SKM-1 treated with dmso at 0.1 percent for 144 hours (cell line): ENCODE results near the gene JMJD4.
"Not testable (repeated sequence)": the region's sequence is repeated elsewhere in the genome, so short reads cannot be mapped to it uniquely, and the experiment has no call there.

Source experiments
- DNase-seq: peaks from one replicate; lab custom pipeline; 2025; ENCODE audit not compliant: unreplicated experiment; lab: John Stamatoyannopoulos, UW

JMJD4 gene

GRCh38 chr1:227733751-227734545, 1.2 kb downstream of the JMJD4 start:
- DNase-seq = no peak

GRCh38 chr1:227733309-227733705, 1.8 kb downstream of the JMJD4 start:
- DNase-seq = no peak

- DNase-seq = no peak
Measured at GRCh38 chr1:227732586-227733308, 2.4 kb downstream of the JMJD4 start.

GRCh38 chr1:227731696-227732585, 3.2 kb downstream of the JMJD4 start:
- DNase-seq = no peak

- no peak for DNase-seq
Measured at GRCh38 chr1:227731241-227731677, 3.8 kb downstream of the JMJD4 start.

DNA sequence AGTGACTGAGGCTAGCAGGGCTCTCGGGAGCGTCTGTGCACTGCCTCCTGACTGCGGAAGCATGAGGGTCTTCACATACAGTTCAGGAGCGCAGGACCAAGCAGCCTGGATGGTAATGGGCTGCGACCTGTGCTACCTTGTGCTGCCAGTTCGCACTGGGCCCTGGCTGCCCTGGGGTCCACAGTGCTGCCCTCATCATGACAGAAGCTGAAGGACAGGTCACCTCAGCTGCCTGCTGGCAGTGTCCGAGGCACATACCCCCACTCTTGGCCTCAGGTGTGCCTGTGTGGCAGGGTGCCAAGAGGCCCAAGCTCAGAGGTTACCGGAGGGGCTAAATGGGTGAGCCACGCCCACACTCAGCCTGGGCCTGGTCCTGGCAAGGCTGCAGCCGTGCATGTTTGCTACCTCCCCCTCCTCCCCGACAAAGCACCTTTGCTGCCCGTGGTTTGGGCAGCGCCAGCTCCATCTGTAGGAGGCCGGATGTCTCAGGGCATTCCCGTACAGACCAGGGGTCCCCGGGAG, 4.4 kb downstream of the JMJD4 start:
- no peak for DNase-seq

- DNase-seq = peak; percentile 45
Measured at GRCh38 chr1:227729881-227730629, 5.0 kb downstream of the JMJD4 start.

DNA sequence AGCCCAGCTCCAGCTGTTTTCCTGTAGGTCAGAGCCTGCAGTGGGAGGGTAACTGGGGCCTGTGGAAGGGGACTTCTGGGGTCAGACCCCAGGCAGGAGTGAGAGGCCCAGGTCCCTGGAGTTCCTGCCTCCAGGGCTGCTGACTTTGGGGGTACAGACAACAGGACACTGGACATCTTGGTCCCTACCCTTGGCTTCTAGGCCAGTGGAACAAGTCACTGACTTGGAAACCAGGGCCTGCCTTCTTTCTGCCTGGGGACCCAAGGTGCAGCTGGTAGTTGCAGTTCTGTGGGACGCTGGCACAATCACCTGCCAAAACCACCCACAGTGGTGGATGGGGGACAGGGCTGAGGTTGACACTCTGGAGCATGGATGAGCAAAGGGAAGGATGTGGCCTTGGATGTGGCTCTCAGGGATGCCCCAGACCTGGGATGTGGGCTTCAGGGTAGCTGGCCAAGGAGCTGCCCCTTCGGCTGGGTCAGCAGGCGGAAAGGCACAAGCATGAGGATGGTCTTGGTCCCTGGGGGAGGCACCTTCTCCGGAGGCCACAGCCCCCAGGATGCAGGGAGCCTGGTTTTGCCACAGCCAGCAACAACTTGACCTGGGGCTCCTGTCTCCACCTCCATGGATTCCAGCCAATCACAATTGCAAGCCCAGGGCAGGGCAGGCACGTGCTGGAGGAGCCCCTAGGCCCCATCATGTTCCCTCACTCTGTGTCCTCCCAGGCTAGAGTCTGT, 5.8 kb downstream of the JMJD4 start:
- DNase-seq = no peak

DNA sequence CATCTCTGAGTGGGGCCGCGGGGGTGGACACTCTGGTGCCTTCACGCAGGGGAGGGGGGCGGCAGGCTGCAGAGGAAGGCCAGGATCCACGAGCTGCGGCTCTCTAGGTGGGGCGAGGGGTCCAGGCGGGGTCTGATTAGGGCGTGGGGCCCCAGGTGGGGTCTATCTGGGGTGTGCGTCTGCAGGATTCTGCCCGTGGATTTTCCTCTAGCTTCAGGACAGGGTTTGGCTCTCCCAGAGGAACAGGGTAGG, 6.3 kb downstream of the JMJD4 start:
- DNase-seq = no peak

DNA sequence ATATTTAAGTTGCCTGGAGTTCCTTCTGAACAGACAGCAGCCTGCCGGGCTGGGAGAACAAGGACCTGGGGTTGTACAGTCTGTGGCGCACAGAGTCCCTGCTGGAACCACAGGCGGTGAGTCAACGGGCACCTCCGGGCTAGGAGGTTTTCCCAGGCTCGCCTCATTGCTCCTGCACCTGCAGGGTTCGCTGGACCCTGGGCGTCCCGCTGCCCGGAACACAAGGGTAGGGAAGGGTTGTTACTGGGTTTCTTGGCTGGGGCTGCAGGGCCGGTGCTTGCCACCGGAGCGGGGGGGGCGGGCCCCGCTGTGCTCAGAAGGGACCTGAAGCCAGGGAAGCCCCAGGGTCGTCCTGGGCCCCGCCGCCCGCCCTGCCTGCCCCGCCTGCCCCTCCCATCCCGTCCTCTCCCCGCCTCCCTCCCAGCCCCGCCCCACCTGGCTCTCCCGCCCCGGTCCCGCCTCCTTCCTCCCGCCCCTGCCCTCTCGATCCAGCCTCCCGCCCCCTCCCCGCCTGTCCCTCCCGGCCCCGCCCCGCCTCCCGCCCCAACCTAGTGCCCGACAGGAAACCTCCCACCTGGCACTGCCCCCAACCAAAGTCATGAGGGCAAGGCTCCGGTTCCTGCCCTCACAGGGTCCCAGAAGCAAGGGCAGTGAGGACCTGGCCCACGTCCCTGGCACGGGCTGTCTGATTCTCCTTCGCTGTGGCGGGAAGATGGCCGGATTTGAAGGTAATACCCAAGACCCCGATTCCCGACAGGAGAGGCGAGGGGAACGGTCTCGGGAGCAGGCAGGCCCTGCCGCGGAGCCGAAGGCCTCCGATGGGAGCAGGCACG, 6.8 kb downstream of the JMJD4 start:
- peak; percentile 29 for DNase-seq

GRCh38 chr1:227726924-227727599, 8.0 kb downstream of the JMJD4 start:
- DNase-seq = no peak

- no peak for DNase-seq
Measured at GRCh38 chr1:227726318-227726717, 8.8 kb downstream of the JMJD4 start.

GRCh38 chr1:227725046-227725445, 10.1 kb downstream of the JMJD4 start:
- DNase-seq = no peak

- DNase-seq = no peak
Measured at GRCh38 chr1:227723474-227723873, 11.6 kb downstream of the JMJD4 start.

DNA sequence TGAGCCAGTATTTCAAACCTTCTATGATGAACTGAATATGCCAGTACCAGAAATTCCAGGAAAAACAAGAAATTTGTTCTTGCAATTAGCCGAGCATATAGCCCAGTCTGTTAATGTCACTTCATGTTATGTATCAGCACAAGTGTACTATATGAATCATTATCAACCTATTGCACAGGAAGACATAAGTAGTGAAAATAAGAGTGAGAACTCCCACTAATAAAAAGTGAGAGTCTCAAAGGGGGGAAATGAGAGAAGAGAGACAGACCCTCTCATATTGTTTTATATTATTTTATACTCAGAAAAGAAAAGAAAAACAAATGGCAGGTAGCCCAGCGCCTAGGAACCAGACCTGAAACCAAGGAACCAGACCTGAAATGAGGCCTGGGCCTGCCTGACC, 16.2 kb downstream of the JMJD4 start:
- no peak for DNase-seq

- DNase-seq = no peak
Measured at GRCh38 chr1:227712648-227713047, 22.5 kb downstream of the JMJD4 start.

GRCh38 chr1:227710474-227710873, 24.6 kb downstream of the JMJD4 start:
- not testable (repeated sequence) for DNase-seq

GRCh38 chr1:227709451-227709850, 25.7 kb downstream of the JMJD4 start:
- DNase-seq = no peak

- no peak for DNase-seq
Measured at GRCh38 chr1:227707846-227708245, 27.3 kb downstream of the JMJD4 start.
